ENCODE results near the gene ATP10D.

GRCh38 chr4:47471591-47471990 is 13.5 kb upstream of the ATP10D start:
- no peak for TF ChIP-seq CTCF (IDR thresholded peaks at IDR 0.05)
- no peak for TF ChIP-seq POLR2A (IDR thresholded peaks at IDR 0.05)

Data from heart left ventricle (tissue), 13 donors.